Left ventricle myocardium inferior (tissue), 1 donor: ENCODE results near the gene EPHA3. TPM values are rescaled to one million over a fixed set of nuclear protein-coding genes. Genes with fewer than 3 reads are reported as not detected.

Source experiments
- DNase-seq: peaks from one replicate; pipeline ENCODE4 v3.0.0-alpha.2; 2020
- H3K27ac ChIP-seq: fragments of 200-600 bp; replicated peaks from 2 replicates; pipeline ENCODE4 v1.8.0; 2021
- H3K27me3 ChIP-seq: fragments of 200-600 bp; 2 replicates; pipeline ENCODE4 v1.8.0; 2021; ENCODE audit warnings: low read depth
- H3K36me3 ChIP-seq: fragments of 200-600 bp; 2 replicates; pipeline ENCODE4 v1.8.0; 2021
- H3K4me1 ChIP-seq: fragments of 200-600 bp; 2 replicates; pipeline ENCODE4 v1.8.0; 2021
- H3K4me3 ChIP-seq: fragments of 200-600 bp; 2 replicates; pipeline ENCODE4 v1.8.0; 2021; ENCODE audit warnings: mild to moderate bottlenecking, moderate library complexity
- H3K9me3 ChIP-seq: fragments of 200-600 bp; replicated peaks from 2 replicates; pipeline ENCODE4 v1.8.0; 2021
- intact Hi-C: fragments of 100-400 bp; cut with micrococcal nuclease; formaldehyde crosslinking; loops from one replicate; pipeline ENCODE4 v1.11.0; 2022
- total RNA-seq: library from RNA; stranded (reverse); fragmentation: NEBNext Ultra II Directional; extraction: Animal tissue kit (Norgen Biotek cat#: 25700); gene quantifications from one replicate; pipeline ENCODE4 v1.2.1, GENCODE V29; 2021
- TF ChIP-seq, protein P1 (sequence below): fragments of 200-600 bp; IDR thresholded peaks from 2 replicates; pipeline ENCODE4 v1.8.0; 2021; ENCODE audit warnings: antibody characterized with exemption, mild to moderate bottlenecking, borderline replicate concordance
- donor health status: DM: no; HTN: yes; CAD: no; lungs with severe emphysema.

The EPHA3 gene
- total RNA-seq, 1 donor from 2014 or later = 3.5 TPM

DNA sequence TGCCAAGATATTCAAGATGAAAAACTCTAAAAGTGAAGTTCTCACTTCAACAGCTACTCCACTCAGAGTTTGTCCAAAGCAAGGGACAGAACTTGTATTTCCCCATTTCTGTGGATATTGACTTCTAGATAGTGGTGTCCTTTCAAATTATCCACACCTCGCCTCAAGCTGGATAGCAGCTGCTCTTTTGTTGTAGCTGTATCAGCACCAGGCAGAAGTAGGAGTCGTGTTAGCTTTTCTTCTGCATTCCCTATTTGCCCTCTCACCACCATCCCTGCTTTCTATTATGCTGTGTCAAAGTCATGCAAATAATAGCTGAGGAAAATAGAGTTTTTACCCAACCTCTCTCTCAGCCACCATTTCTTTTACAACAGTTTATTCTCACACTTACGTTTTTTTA, 303.8 kb downstream of the EPHA3 start:
- Histone ChIP-seq H3K27me3 (no peaks in the 10 kb centered on the region), H3K4me3 (no peak overlapping the region), H3K36me3 (no peaks in the 10 kb centered on the region), H3K27ac (no peak overlapping the region), H3K4me1 (no peaks in the 10 kb centered on the region), H3K9me3 (no peaks in the 10 kb centered on the region)
- intact Hi-C loops = no loop called here
- no peak for DNase-seq
- TF ChIP-seq, protein P1, sequence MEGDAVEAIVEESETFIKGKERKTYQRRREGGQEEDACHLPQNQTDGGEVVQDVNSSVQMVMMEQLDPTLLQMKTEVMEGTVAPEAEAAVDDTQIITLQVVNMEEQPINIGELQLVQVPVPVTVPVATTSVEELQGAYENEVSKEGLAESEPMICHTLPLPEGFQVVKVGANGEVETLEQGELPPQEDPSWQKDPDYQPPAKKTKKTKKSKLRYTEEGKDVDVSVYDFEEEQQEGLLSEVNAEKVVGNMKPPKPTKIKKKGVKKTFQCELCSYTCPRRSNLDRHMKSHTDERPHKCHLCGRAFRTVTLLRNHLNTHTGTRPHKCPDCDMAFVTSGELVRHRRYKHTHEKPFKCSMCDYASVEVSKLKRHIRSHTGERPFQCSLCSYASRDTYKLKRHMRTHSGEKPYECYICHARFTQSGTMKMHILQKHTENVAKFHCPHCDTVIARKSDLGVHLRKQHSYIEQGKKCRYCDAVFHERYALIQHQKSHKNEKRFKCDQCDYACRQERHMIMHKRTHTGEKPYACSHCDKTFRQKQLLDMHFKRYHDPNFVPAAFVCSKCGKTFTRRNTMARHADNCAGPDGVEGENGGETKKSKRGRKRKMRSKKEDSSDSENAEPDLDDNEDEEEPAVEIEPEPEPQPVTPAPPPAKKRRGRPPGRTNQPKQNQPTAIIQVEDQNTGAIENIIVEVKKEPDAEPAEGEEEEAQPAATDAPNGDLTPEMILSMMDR = no peak

DNA sequence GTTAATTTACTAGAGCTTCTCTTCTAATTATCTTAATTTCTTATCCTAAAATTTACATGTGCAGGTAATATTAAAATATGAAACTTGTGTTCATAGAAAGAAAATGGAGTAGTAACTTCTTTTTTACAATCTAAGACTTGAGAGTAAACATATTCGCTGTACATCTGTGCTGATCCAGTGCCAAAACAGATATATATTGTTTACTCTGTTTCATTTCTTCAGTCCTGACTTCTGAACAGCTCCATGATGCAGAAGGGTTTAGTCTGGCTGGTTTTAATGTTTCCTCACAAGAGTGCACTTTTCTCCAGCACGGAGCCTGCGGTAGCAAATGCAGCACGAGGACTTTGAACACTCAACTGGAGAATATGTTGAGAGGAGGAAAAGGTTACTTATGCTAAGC, 306.8 kb downstream of the EPHA3 start:
- intact Hi-C loops = no loop called here

DNA sequence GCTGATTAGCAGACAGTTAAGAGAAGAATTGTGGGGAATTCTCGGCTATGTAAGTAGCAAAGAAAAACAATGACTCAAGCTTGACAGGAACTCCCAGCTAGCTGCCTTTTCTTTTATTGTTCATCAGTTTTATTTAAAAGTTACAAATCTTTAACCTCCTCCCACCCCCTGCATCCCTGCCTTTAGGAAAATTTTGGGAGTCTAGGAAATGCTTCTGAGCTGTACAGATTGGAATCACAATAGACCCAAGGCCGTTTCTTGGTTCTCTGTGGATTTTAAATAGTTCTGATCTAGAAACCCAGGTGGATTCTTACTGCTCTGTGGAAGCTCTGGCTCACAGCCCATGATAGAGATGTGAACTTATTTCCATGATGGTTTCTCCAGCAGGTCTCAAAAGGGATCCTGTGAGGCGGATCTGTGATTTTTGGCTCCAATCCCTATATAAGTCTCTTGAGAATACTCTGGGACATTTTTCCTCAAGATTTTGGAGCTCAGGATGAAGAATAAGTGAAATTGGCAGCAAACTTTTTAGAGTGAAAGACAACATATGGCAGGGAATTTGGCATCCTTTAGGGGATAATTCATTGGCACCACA, 312.3 kb downstream of the EPHA3 start:
- DNase-seq = no peak
- TF ChIP-seq, protein P1 = no peak
- Histone ChIP-seq H3K36me3 (no peaks in the 10 kb centered on the region), H3K9me3 (no peaks in the 10 kb centered on the region), H3K4me3 (no peak overlapping the region), H3K27me3 (no peaks in the 10 kb centered on the region), H3K4me1 (peaks cover 9% of the 10 kb centered on the region), H3K27ac (peak overlapping the region; percentile 28)
- intact Hi-C loops = no loop called here

More for the DNA sequence above, 306.8 kb downstream of the EPHA3 start:
- H3K27me3 ChIP-seq = no peaks in the 10 kb centered on the region
- no peaks in the 10 kb centered on the region for H3K36me3 ChIP-seq
- DNase-seq = no peak
- no peak overlapping the region for H3K27ac ChIP-seq
- H3K9me3 ChIP-seq = no peaks in the 10 kb centered on the region
- TF ChIP-seq, protein P1 = no peak
- no peak overlapping the region for H3K4me3 ChIP-seq
- peaks cover 3% of the 10 kb centered on the region for H3K4me1 ChIP-seq

DNA sequence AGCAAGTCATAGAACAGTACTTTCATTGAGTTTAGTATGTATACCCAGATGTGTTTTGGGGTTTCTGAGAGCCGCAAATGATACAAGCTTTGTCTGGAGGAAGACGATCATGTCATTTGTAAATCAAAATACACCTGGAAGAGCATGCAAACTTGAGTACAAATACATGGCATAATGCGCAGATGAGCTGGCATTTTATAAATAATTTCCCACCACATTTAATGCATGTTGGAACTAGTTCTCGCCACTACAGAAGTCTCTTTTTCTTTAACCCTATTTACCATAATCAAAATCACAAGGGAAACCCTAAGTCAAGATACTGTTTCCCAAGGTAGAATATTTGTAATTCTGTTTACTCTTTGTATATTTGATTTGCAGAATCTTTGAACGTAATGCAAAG, 318.6 kb downstream of the EPHA3 start:
- no peak overlapping the region for H3K27ac ChIP-seq
- TF ChIP-seq, protein P1 = no peak
- no peaks in the 10 kb centered on the region for H3K4me1 ChIP-seq
- no peak for DNase-seq
- no peaks in the 10 kb centered on the region for H3K36me3 ChIP-seq
- no peaks in the 10 kb centered on the region for H3K27me3 ChIP-seq
- intact Hi-C loops = no loop called here
- no peaks in the 10 kb centered on the region for H3K9me3 ChIP-seq
- H3K4me3 ChIP-seq = no peak overlapping the region

DNA sequence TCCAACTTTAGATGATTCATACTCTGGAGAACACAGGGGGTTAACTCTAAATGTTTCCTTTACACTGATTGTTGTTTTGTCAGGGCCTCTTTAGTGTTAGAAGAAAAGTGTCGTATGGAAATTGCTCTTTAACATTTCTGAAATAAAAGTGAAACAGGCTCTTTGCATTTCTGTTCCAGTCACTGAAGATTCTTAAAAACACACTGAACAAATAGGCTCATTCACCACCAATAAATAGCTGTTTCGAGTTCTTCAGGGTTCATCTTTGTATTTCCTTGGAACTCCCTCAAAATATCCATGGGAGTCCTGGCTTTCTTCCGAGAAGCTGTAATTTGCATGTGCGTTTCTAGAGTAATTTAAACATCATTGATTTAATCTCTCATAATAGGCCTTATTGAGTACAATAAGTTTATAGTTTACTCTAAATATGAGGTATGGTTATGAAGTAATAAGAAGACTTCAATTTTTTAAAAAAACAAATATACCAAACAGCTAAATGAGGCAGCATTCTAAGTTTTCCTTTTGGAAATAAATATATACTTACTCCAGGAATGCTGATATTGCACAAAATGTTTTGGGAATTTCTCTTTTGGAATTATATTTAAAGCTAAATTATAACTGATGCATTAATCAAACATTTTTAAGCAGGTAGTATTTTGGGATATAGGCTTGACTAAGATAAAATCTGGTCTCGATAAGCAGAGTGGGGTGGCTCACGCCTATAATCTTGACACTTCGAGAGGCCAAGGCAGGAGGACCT, 327.4 kb downstream of the EPHA3 start:
- H3K4me1 ChIP-seq = no peaks in the 10 kb centered on the region
- no peaks in the 10 kb centered on the region for H3K27me3 ChIP-seq
- no peak overlapping the region for H3K27ac ChIP-seq
- intact Hi-C loops = no loop called here
- TF ChIP-seq, protein P1 = no peak
- no peaks in the 10 kb centered on the region for H3K9me3 ChIP-seq
- no peak for DNase-seq
- no peaks in the 10 kb centered on the region for H3K36me3 ChIP-seq
- H3K4me3 ChIP-seq = no peak overlapping the region
